HG03064 (cell line): ENCODE measurements around the gene VEPH1.

ENCODE experiments used
- ATAC-seq: cut with Tn5 transposase; IDR thresholded peaks from one replicate; pipeline ENCODE4 v1.9.1; 2021; ENCODE audit warnings: low read depth; ENCODE audit not compliant: unreplicated experiment

VEPH1 gene

GRCh38 chr3:157313186-157313585 lies 190.0 kb downstream of the VEPH1 start:
- ATAC-seq = no peak

DNA sequence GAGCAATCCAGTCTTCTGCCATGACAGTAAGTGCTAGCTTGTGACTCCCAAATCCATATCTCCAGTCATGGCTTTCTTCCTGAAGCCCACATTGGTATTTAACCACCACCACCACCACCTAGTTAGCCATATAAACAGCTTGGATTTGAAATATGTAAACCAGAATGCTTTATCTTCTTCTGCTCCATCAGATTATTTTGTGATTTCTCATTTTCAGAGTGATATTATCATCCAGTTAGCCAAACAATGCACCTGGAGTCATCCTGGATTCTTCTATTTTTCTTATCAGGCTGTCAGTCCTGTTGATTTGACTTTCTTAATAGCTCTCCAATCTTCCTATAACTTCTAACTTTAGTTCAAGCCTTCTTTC lies 190.9 kb downstream of the VEPH1 start:
- no peak for ATAC-seq

DNA sequence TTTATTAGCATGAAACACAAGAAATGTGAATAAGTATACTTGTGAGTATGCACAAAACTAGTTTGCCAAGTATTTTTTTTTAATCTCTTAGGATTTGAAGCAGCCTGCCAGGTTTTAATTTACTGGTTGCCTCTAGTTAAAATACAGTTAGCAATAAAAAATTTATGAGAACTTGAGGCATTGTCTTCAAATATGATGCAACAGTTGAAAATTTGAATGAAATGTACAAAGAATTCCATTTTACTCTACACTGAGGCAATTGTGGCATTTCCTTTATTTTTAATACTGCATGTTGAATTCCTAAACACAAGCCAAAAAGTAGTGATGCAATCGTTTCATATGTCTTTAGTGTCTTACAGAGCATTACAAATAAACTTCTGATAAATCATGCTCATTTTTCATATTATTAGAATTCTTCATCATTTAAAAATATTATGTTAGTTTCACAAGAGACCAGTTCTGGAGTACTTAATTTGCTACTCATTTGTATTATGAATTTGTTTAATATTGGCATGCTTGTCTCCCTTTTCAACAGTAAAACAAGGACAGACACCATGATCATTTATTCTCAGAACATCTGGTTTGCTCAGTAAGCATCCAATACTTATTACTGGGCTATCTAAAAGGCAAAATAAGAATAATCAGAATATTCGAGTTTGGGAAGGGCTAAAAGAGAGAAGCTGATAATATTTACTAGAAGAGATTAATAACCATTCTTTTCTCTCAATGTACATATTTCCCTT lies 191.4 kb downstream of the VEPH1 start:
- no peak for ATAC-seq

DNA sequence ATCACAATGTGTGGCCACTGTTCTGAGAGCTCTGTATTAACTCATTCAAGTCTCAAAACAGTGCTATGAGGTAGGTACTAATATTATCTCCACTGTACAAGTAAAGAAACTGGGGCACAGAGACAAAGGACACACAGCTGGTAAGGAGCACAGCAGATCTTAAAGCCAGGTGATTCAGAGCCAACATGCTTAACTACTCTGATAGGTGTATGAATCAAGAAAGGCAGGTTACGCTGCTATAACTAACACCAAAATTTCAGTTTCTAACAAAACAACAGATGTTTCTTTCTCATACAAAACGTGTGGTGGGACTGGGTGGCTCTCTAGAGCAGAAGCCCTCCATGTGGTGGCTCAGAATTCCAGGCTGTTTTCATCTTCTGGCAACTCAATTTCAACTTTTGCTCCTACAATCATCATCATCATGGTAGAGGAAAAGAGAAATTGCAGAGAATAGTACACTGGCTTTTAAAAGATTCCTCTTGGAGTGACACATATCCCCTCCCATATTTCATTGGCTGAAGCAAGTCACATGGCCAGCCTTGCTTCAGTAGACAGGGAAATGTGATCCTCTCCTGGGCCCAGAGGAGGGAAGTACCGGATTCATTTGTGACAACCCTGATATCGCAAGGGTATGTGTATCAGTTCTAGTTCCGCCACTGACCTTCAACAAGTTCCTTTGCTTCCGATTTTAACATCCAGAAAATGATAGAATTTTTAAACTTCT lies 192.7 kb downstream of the VEPH1 start:
- ATAC-seq = no peak

DNA sequence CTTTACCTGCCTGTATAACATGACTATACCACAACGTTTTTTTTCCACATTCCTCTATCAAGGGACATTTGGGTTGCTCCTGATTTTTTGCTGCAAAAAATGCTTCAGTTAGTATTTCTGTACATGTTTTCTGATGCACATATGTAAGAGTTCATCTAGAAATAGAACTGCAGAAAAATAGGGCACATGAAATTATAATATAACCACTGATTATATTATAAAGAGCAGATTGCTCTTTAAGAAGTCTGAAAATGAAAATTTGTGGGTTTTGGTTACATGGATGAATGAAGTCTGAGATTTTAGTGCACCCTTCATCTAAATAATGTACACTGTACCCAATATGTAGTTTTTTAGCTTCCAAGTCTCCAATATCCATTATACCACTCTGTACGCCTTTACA lies 196.7 kb downstream of the VEPH1 start:
- ATAC-seq = no peak

GRCh38 chr3:157305392-157305791 lies 197.8 kb downstream of the VEPH1 start:
- no peak for ATAC-seq

- no peak for ATAC-seq
These were observed 201.5 kb downstream of the VEPH1 start for GRCh38 chr3:157301755-157302154.

GRCh38 chr3:157300981-157301663 lies 202.1 kb downstream of the VEPH1 start:
- ATAC-seq = no peak

GRCh38 chr3:157300094-157300493 lies 203.1 kb downstream of the VEPH1 start:
- no peak for ATAC-seq

GRCh38 chr3:157297328-157297915 lies 205.8 kb downstream of the VEPH1 start:
- ATAC-seq = no peak

DNA sequence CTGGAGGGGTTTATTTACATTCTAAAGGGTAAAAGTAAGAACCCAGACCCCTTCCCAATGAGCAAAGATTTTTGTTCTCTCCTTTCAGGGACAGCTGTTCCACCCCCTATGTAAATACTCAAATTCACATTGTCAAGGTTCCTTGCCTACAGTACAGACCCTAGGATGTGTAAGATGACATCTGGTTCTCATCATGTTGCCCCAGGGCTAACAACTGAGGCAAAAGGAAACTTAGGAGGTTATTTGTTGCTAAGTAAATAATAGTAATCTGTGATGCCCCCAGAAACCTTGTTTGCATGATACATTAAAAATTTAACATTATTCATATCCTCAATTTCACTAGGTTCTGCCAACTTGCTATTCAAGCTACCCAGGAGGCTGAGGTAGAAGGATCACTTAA lies 208.3 kb downstream of the VEPH1 start:
- no peak for ATAC-seq

GRCh38 chr3:157294491-157294890 lies 208.7 kb downstream of the VEPH1 start:
- ATAC-seq = no peak

DNA sequence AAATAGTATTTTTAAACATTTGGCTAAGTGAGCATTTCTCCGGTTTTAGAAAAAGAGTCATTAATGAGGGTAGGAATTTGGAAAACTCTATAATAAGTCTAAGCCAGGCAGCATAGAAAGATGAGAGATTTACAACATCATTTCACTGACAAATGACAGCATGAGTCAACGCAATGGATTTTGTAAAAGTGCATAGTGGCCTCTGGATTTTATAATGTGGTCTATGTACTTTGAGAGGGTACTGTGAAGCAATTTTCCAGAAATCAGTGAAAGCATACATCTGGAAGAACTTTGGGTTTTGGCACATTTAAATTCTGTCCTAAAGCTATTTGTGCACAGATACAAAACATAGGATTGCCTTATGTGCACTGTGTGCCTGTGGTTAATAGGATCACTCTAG lies 212.4 kb downstream of the VEPH1 start:
- no peak for ATAC-seq

DNA sequence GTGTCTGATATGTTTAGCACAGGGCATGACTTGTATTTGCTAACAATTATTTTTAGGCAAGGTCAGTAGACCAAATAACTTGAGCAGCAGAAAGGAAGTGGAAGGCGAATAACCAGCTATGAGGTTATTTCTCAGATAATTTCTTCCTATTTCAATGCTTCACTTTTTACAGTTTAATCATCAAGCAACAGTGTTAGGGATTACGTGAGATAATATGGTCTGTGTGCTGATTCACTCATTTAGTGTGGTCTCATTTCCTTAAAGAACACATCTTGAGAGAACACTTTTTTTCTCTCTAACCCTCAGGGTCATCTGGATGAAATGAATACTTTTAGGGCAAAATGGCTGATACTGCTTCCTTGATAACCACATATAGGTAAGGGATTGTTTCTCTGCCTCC lies 217.2 kb downstream of the VEPH1 start:
- no peak for ATAC-seq

DNA sequence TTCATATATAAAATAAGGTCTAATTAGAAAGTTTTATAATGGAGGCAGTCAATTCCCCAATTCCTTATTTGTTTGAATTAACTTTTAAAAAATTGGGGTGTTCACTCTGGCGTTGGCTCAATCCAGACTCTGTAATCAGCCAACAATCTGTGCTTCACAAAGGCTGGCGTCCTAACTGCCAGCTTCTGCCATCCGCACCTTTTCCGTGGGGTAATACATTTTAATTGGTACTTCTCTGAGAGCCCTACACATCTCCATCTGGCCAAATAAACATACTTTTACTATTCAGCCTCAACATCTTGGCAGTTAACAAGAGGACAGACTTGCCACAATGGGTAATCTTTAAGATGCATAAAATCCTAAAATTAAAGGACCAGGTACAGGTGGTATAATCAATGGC lies 218.1 kb downstream of the VEPH1 start:
- ATAC-seq = no peak

DNA sequence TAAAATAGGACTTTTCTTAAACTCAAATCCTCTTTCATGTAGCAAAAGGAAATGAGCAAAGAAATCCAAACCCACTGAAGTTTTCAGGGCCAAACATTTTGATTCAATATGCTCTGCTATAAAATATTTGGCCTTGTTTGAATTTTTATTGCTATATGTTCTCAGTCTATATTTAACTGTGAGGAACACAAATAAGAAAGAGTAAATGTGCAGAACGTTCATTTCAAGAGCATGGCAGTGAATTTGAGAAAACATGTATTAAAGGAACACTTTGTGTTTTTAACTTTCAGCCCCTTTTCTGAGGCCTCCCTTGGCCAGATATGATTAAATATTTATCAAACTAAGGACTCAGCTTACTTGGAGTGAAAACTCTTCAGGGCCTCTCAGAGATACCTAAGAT lies 218.5 kb downstream of the VEPH1 start:
- no peak for ATAC-seq

DNA sequence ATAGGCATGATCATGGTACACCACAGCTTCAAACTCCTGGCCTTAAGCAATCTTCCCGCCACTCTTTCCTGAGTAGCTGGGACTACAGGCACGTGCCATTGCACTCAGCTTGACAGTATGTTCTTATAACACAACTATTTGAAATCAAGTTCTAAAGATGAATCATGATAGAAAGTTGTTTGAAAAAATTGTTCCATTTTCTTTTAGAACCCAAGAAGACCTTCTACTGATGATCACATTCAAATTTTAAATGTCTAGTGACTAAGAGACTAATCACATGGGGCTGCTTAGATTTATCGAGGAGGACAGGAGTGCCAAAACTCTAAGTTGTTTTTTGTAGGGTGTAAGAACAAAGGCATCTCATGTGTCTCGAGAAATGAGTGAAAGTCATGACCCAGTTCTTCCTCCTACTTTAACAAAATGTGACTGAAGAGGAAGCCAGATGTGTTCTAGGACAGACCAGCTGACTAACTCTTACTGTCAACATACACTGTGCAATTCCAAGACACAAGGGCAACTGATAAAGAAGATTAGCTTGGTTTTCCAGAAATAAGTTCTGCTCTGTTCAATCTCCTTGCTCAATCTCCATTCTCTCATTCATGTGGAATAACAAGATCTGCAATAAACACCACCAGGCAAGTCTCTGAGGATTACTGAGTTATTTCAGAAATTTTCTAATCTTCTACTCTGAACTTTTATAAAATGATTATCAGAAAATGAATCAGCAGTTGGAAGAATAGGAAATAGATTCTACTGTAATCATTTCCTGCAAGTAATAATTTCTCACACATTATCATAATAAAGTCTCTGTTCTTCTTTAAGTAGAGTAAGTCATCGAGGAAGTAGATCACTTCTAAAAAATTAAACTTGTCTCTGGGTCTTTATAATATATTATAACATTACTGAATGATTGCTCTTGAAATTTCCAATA lies 220.7 kb downstream of the VEPH1 start:
- no peak for ATAC-seq

- no peak for ATAC-seq
These were observed 222.4 kb downstream of the VEPH1 start for GRCh38 chr3:157280786-157281185.

DNA sequence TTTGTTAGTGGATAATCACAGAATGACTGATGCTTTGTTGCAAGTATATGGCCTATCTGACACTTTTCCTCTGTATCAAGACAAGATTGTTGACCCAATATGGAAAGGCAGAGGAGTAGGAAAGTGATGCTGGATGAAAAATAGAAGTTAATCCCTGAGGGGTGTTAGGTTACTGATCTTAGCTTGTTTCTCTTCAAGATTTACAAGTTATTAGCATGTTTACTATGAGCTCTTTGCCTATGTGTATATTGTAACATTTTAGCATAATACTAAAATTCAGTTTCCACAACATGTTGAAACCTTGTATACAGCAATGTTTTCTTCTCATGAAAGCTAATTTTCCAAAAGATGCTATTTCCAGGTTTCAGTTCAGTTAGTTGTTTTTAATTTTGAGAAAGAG lies 222.9 kb downstream of the VEPH1 start:
- ATAC-seq = no peak

DNA sequence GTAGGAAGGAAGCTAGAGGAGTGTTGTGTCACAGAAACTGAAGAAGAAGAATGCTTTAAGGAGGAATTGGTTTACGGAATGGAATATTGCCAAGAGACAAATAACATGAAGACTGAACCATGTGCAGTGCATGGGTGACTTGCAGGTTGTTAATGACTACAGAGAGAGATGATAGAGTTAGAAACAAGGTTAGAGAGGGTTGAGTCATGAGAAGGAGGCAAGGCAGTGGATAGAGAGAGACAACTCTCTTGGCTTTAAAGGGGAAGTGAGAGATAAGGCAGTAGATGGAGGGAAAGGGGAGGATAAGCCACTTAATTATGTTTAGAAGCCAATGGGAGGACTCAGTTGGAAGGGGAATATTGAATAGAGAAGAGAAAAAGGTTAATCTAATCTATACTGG lies 224.0 kb downstream of the VEPH1 start:
- ATAC-seq = no peak
